ENCODE data around the gene NT5C.

- TF ChIP-seq SP1 (IDR thresholded peaks at IDR 0.05) (no peak), FOXA1 (IDR thresholded peaks at IDR 0.05) (no peak), ARNT (IDR thresholded peaks at IDR 0.05) (no peak), HDGF (IDR thresholded peaks at IDR 0.05; ENCODE audit: borderline replicate concordance) (no peak), TARDBP (IDR thresholded peaks at IDR 0.05) (no peak), FOXM1 (IDR thresholded peaks at IDR 0.05; ENCODE audit: borderline replicate concordance) (no peak)
These were observed 23.3 kb downstream of the NT5C start for GRCh38 chr17:75108193-75108592.

All from HEK293T (cell line).